HG03039 (cell line): ENCODE measurements around the gene ACD.

ENCODE experiments used
- ATAC-seq: cut with Tn5 transposase; IDR thresholded peaks from one replicate; pipeline ENCODE4 v1.9.1; 2021; ENCODE audit warnings: mild to moderate bottlenecking, moderate library complexity; ENCODE audit not compliant: unreplicated experiment

The ACD gene

DNA sequence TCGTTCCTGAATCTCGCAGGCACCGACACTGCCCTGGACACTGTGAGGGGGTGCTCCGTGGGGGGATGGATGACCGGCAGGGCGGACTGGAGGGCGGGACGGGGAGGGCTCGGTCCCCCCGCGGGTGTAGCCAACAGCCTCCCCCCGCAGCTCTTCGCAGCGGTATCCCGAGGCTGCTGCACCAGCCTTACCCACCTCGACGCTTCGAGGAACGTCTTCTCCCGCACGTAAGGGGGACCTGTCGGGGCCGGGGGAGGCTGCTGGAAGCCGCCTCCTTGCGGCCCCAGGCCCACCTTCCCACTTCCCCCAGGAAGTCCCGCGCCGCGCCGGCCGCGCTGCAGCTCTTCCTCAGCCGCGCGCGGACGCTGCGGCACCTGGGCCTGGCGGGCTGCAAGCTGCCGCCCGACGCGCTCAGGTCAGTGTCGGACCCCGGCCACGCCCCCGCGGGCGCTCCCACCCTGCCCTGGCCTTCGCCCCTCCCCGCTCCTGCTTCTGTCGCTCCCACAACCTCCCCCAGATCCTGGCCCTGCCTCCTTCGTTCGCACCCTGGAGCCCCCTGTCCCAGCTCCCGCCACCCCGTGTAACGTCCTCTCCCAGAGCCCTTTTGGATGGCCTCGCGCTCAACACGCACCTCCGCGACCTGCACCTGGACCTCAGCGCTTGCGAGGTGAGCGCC, 11.8 kb downstream of the ACD start:
- no peak for ATAC-seq

- no peak for ATAC-seq
These were observed 12.4 kb downstream of the ACD start for GRCh38 chr16:67647681-67648080.

DNA sequence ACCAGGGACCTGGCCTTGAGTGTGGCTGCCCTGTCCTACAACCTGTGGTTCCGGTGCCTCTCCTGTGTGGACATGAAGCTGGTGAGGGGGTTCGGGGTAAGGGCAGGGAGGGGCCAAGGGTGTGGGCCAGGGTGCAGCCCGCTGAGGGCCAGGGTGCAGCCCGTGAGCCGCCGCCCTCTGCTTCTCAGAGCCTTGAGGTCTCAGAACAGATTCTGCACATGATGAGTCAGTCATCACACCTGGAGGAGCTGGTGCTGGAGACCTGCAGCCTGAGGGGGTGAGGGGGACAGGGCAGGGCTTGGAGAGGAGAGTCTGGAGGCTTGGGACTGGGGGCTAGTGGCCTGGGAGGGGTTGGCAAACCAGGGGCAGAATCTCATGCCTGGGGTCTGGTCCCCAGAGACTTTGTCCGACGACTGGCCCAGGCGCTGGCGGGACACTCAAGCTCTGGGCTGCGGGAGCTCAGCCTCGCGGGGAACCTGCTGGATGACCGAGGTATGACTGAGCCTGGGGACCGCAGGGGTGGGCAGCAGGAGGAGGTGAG, 12.9 kb downstream of the ACD start:
- no peak for ATAC-seq

- no peak for ATAC-seq
These were observed 14.5 kb downstream of the ACD start for GRCh38 chr16:67645397-67646121.

- ATAC-seq, result no peak
These were observed 16.0 kb downstream of the ACD start for GRCh38 chr16:67644038-67644437.

- ATAC-seq, result no peak
These were observed 18.0 kb downstream of the ACD start for GRCh38 chr16:67641779-67642708.

DNA sequence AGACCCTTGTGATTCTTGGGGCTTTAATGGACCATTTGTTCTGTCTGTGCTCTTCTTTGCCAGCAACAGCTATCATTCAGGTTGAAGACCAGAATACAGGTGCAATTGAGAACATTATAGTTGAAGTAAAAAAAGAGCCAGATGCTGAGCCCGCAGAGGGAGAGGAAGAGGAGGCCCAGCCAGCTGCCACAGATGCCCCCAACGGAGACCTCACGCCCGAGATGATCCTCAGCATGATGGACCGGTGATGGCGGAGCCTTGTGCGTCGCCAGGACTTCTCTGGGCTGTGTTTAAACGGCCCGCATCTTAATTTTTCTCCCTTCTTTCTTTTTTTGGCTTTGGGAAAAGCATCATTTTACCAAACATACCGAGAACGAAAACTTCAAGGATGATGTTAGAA, 22.4 kb downstream of the ACD start:
- no peak for ATAC-seq

DNA sequence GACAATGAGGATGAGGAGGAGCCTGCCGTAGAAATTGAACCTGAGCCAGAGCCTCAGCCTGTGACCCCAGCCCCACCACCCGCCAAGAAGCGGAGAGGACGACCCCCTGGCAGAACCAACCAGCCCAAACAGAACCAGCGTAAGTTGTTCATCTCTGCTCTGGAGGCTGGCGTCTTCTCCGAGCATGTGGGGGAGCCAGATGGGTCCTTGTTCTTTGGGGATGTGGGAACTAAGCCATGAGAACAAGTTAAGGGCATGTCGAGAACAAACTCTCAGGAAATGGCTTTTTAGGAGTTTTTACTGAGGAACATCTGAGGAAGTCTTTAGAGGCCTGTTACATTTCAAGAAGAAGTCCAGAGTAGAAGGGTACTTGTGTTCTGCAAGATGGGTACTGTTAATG, 23.3 kb downstream of the ACD start:
- ATAC-seq, result no peak

DNA sequence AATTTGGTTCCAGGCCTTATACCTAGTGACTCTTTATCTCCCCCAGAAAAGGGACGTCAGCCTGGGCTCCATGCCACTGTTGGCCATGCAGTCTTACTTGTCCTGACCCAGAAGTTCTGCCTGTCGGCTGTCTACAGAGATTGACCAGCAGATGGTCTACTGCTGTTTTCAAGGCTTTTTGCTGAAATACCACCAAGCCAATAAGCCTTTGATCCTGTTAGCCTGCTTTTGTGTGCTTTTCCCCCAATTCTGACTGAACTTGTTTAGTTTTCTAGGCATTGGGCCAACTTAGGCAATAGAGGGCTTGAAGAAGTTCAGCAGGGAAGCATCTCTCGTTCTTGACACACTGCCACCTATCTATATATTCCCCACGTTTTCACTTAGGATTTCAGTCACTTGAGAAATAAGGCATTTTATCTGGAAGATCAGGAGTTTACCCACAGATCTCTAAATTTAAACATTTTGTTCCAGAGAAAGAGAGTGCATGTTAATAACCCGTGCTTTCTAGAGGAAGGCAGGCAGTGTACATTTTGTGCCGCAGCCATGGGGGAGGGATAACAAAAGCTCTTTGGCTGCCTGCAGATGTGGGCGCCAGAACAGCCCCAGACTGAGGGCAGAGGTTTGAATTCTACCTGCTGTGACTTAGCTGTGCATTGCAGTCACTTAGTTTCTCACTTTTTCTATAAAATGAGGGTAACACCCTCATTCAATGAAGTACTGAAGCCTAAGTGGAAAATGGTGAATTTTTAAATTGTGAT, 27.5 kb downstream of the ACD start:
- ATAC-seq, result no peak

- ATAC-seq, result no peak
These were observed 31.8 kb downstream of the ACD start for GRCh38 chr16:67628216-67628615.

DNA sequence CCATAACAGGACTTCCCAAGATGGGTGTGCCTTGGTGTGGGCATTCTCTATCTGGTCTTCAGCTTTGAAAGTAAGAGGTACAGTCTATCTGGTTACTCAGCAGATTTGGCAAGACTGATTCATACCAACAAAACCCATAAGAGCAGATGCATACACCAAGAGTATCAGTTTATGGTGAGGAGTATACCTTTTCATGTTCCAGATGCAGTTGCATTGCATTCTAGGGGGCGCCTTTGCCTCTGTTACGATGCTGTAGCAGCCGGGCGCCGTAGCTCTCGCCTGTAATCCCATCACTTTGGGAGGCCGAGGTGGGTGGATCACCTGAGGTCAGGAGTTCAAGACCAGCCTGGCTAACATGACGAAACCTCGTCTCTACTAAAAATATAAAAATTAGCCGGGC, 46.3 kb downstream of the ACD start:
- ATAC-seq, result no peak

DNA sequence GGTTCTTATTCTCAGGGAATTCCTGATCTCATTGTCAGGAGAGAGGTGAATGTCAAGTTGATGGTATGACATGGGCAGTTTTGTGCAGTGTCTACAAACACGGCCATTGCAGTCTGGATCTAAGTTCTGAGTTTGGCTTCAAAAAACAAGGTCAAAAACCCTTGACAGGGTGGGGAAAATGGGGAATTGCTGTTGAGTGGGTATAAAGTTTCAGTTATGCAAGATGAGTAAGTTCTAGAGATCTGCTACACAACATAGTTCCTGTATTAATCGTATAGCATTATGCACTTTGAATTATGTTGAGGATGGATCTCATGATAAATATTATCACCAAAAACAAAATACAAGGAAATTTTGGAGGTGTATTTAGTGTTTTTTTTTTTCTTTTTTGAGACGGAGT, 51.7 kb downstream of the ACD start:
- ATAC-seq, result no peak
